Naive B cell (primary cell): ENCODE results near the gene C1D. TPM values are rescaled to one million over a fixed set of nuclear protein-coding genes. Genes with fewer than 3 reads are reported as not detected.

Source experiments
- polyA plus RNA-seq, 6 donors: library from polyadenylated mRNA; unstranded; fragments of 300-500 nt; fragmentation: Illumina TruSeq; gene quantifications; one replicate each; pipeline ENCODE4 v1.2.3, GENCODE V29; 2021; ENCODE audit warnings: low read depth in 6 of 6

C1D gene
- polyA plus RNA-seq, 6 donors from 2014 or later = 3.8 to 69.4 (median 38.0) TPM

Other genes with a start within 250 kb of the C1D start
- gene PNO1, start 94.9 kb upstream of the C1D start, polyA plus RNA-seq = 10 to 100 TPM; 17.2 to 33.2 (median 19.5) TPM
- 10 to 100 TPM in 1 of 6 donors, 1 to 10 TPM in 5; 1.4 to 11.2 (median 6.6) TPM for gene PPP3R1, start 189.5 kb upstream of the C1D start, polyA plus RNA-seq